GM12873 (cell line): ENCODE data around the gene WHRN.
A peak's percentile ranks its signal among the peaks of the same experiment; 100 is the strongest.

ENCODE experiments used
- CTCF ChIP-seq: IDR thresholded peaks from 2 replicates; pipeline ENCODE4 v1.5.1; 2012; ENCODE audit warnings: low read depth, mild to moderate bottlenecking, moderate library complexity, low read length, control low read depth; ENCODE audit not compliant: insufficient read depth; ENCODE audit errors: missing control alignments

The WHRN gene

GRCh38 chr9:114545055-114545454, 39.8 kb upstream of the WHRN start:
- no peak for TF ChIP-seq CTCF

GRCh38 chr9:114539701-114540380, 34.6 kb upstream of the WHRN start:
- no peak for TF ChIP-seq CTCF

GRCh38 chr9:114538241-114538640, 33.0 kb upstream of the WHRN start:
- peak; percentile 68 for TF ChIP-seq CTCF

GRCh38 chr9:114532561-114533237, 27.4 kb upstream of the WHRN start:
- no peak for TF ChIP-seq CTCF

GRCh38 chr9:114529285-114529684, 24.0 kb upstream of the WHRN start:
- TF ChIP-seq CTCF: no peak

GRCh38 chr9:114526807-114527206, 21.5 kb upstream of the WHRN start:
- no peak for TF ChIP-seq CTCF

GRCh38 chr9:114525513-114525912, 20.2 kb upstream of the WHRN start:
- TF ChIP-seq CTCF: no peak
